Neuronal stem cell (in vitro differentiated cells): ENCODE results near the gene PTGS1.

Source experiments
- DNase-seq: peaks from one replicate; pipeline ENCODE4 v3.0.0-alpha.2; 2013; ENCODE audit warnings: low spot score
- H2AFZ ChIP-seq: one replicate; pipeline ENCODE4 v1.6.1; 2013; ENCODE audit warnings: mild to moderate bottlenecking, low read length, inconsistent platforms
- H2AK5ac ChIP-seq: 2 replicates; pipeline ENCODE4 v1.6.1; 2013; ENCODE audit warnings: low read depth, mild to moderate bottlenecking, inconsistent platforms, low read length, moderate library complexity, mixed read lengths
- H2BK120ac ChIP-seq: 2 replicates; pipeline ENCODE4 v1.6.1; 2013; ENCODE audit warnings: low read depth, mild to moderate bottlenecking, inconsistent platforms, low read length, moderate library complexity, mixed read lengths
- H2BK12ac ChIP-seq: one replicate; pipeline ENCODE4 v1.6.1; 2013; ENCODE audit warnings: low read length, inconsistent platforms
- H2BK15ac ChIP-seq: 2 replicates; pipeline ENCODE4 v1.6.1; 2013; ENCODE audit warnings: mild to moderate bottlenecking, low read length, inconsistent platforms, mixed read lengths
- H2BK5ac ChIP-seq: one replicate; pipeline ENCODE4 v1.6.1; 2013; ENCODE audit warnings: inconsistent platforms, mild to moderate bottlenecking, low read length, moderate library complexity
- H3K14ac ChIP-seq: one replicate; pipeline ENCODE4 v1.6.1; 2013; ENCODE audit warnings: low read length, inconsistent platforms
- H3K18ac ChIP-seq: 2 replicates; pipeline ENCODE4 v1.6.1; 2013; ENCODE audit warnings: low read length, inconsistent platforms
- H3K23ac ChIP-seq: 2 replicates; pipeline ENCODE4 v1.6.1; 2013; ENCODE audit warnings: low read depth, mild to moderate bottlenecking, mixed read lengths, low read length, inconsistent platforms; ENCODE audit not compliant: poor library complexity
- H3K27ac ChIP-seq: replicated peaks from 3 replicates; pipeline ENCODE4 v1.5.1; 2013; ENCODE audit warnings: low read length, inconsistent platforms
- H3K27me3 ChIP-seq, 3 experiments: 2 replicates each; pipeline ENCODE4 v1.6.1; 2013; ENCODE audit warnings: low read length in 3 of 3, mild to moderate bottlenecking in 2 of 3, inconsistent platforms in 1 of 3, low read depth in 1 of 3, mixed read lengths in 1 of 3, moderate library complexity in 1 of 3; ENCODE audit not compliant: control insufficient read depth in 3 of 3, insufficient read depth in 3 of 3
- H3K36me3 ChIP-seq, 2 donors: replicated peaks in 1 of 2; 2 replicates each; pipeline ENCODE4 v1.6.1; 2013; ENCODE audit warnings: low read length in 2 of 2; ENCODE audit not compliant: control insufficient read depth in 2 of 2, insufficient read depth in 2 of 2
- H3K4ac ChIP-seq: 2 replicates; pipeline ENCODE4 v1.6.1; 2013; ENCODE audit warnings: inconsistent platforms, mild to moderate bottlenecking, low read length, moderate library complexity
- H3K4me1 ChIP-seq, 2 donors: 1 replicate in 1 of 2; 2 replicates in 1 of 2; pipeline ENCODE4 v1.6.1; 2013; ENCODE audit warnings: low read length in 2 of 2, low read depth in 1 of 2; ENCODE audit not compliant: control insufficient read depth in 2 of 2, insufficient read depth in 1 of 2
- H3K4me2 ChIP-seq: one replicate; pipeline ENCODE4 v1.6.1; 2013; ENCODE audit warnings: mild to moderate bottlenecking, low read length, inconsistent platforms; ENCODE audit not compliant: insufficient read depth, poor library complexity, severe bottlenecking
- H3K4me3 ChIP-seq, 2 donors: 2 replicates each; pipeline ENCODE4 v1.5.1; 2013; ENCODE audit warnings: low read length in 2 of 2, mild to moderate bottlenecking in 2 of 2, inconsistent platforms in 1 of 2, moderate library complexity in 1 of 2
- H3K79me1 ChIP-seq: one replicate; pipeline ENCODE4 v1.6.1; 2013; ENCODE audit warnings: low read depth, mild to moderate bottlenecking, inconsistent platforms, low read length, moderate library complexity
- H3K9ac ChIP-seq: one replicate; pipeline ENCODE4 v1.6.1; 2013; ENCODE audit warnings: mild to moderate bottlenecking, low read depth, low read length, inconsistent platforms; ENCODE audit not compliant: poor library complexity
- H3K9me3 ChIP-seq, 2 donors: replicated peaks in 1 of 2; 2 replicates each; pipeline versions ENCODE3 to v1.6.1; 2013; ENCODE audit warnings: low read length in 2 of 2, mild to moderate bottlenecking in 2 of 2, inconsistent platforms in 1 of 2, low read depth in 1 of 2, mixed read lengths in 1 of 2, moderate library complexity in 1 of 2; ENCODE audit not compliant: control insufficient read depth in 2 of 2, insufficient read depth in 1 of 2
- H4K8ac ChIP-seq: one replicate; pipeline ENCODE4 v1.6.1; 2013; ENCODE audit warnings: low read depth, mild to moderate bottlenecking, inconsistent platforms, low read length, moderate library complexity
- H4K91ac ChIP-seq: one replicate; pipeline ENCODE4 v1.6.1; 2013; ENCODE audit warnings: low read length, low read depth, mild to moderate bottlenecking, inconsistent platforms; ENCODE audit not compliant: poor library complexity
- WGBS, 2 donors: extraction: QIAGEN DNeasy Blood & Tissue Kit; methylation state at CpG; one replicate each; pipeline ENCODE4 v1.1.7; 2013; ENCODE audit warnings: missing lambda C conversion rate in 2 of 2, mixed read lengths in 1 of 2; ENCODE audit not compliant: insufficient read length in 2 of 2, insufficient replicate concordance in 1 of 2; ENCODE audit errors: extremely low coverage in 2 of 2; 5-methylcytosine and 5-hydroxymethylcytosine counted together

PTGS1 gene

GRCh38 chr9:122348791-122349190 lies 22.0 kb upstream of the PTGS1 start:
- no peak for DNase-seq
- Histone ChIP-seq H3K23ac (no peak overlapping the region), H3K4me3 (no peak overlapping the region), H3K4me1 (peaks cover 5 to 15% of the 10 kb centered on the region in 2 donors), H3K4me2 (no peak overlapping the region), H3K27me3 (peaks cover 2 to 46% (median 14%) of the 10 kb centered on the region in 3 experiments), H2AFZ (peak overlapping the region; percentile 71), H3K79me1 (no peaks in the 10 kb centered on the region), H3K9me3 (peaks cover 0 to 1% of the 10 kb centered on the region in 2 donors), H3K4ac (no peak overlapping the region), H2BK15ac (no peak overlapping the region), H3K14ac (no peak overlapping the region), H3K18ac (no peak overlapping the region), H4K91ac (no peak overlapping the region), H2AK5ac (no peak overlapping the region), H3K27ac (no peak overlapping the region), H3K36me3 (no peaks in the 10 kb centered on the region), H2BK5ac (no peak overlapping the region), H2BK120ac (no peak overlapping the region), H3K9ac (no peak overlapping the region), H2BK12ac (no peak overlapping the region), H4K8ac (no peak overlapping the region)
- WGBS, 2 donors, result no CpG with 5 or more reads among the region's 2 CpGs

GRCh38 chr9:122349201-122349600 lies 21.6 kb upstream of the PTGS1 start:
- WGBS, 2 donors, result no CpG with 5 or more reads among the region's 4 CpGs
- Histone ChIP-seq H3K27me3 (peaks cover 2 to 43% (median 14%) of the 10 kb centered on the region in 3 experiments), H3K4me3 (no peak overlapping the region), H3K4me1 (peaks cover 5 to 15% of the 10 kb centered on the region in 2 donors), H3K18ac (no peak overlapping the region), H3K36me3 (no peaks in the 10 kb centered on the region), H3K4me2 (no peak overlapping the region), H2BK15ac (no peak overlapping the region), H2BK12ac (no peak overlapping the region), H3K4ac (no peak overlapping the region), H2AK5ac (peak overlapping the region; percentile 28), H3K9me3 (peaks cover 0 to 1% of the 10 kb centered on the region in 2 donors), H4K8ac (no peak overlapping the region), H3K9ac (no peak overlapping the region), H3K79me1 (no peaks in the 10 kb centered on the region), H3K27ac (no peak overlapping the region), H3K23ac (no peak overlapping the region), H4K91ac (no peak overlapping the region), H2BK120ac (no peak overlapping the region), H3K14ac (no peak overlapping the region), H2AFZ (no peak overlapping the region), H2BK5ac (no peak overlapping the region)
- DNase-seq, result no peak

- Histone ChIP-seq H3K4me3 (no peak overlapping the region), H2AFZ (no peak overlapping the region), H2BK5ac (no peak overlapping the region), H4K91ac (no peak overlapping the region), H2BK12ac (no peak overlapping the region), H3K9ac (no peak overlapping the region), H2BK15ac (no peak overlapping the region), H3K4ac (no peak overlapping the region), H3K4me1 (peaks cover 5 to 15% of the 10 kb centered on the region in 2 donors), H3K79me1 (no peaks in the 10 kb centered on the region), H3K27ac (no peak overlapping the region), H3K36me3 (no peaks in the 10 kb centered on the region), H3K14ac (no peak overlapping the region), H2BK120ac (no peak overlapping the region), H2AK5ac (no peak overlapping the region), H3K4me2 (no peak overlapping the region), H3K27me3 (peaks cover 2 to 38% (median 14%) of the 10 kb centered on the region in 3 experiments), H3K9me3 (peaks cover 0 to 1% of the 10 kb centered on the region in 2 donors), H4K8ac (no peak overlapping the region), H3K18ac (no peak overlapping the region), H3K23ac (no peak overlapping the region)
- peak; percentile 72 for DNase-seq
- no CpG with 5 or more reads among the region's 11 CpGs for WGBS, 2 donors
Measured at GRCh38 chr9:122350577-122351355, 20.1 kb upstream of the PTGS1 start.

GRCh38 chr9:122354536-122355199 lies 16.2 kb upstream of the PTGS1 start:
- no CpG with 5 or more reads among the region's 8 CpGs for WGBS, 2 donors
- no peak for DNase-seq

More at GRCh38 chr9:122354536-122355199, 16.2 kb upstream of the PTGS1 start:
- H2BK120ac ChIP-seq, result no peak overlapping the region
- no peak overlapping the region for H3K4me2 ChIP-seq
- no peak overlapping the region for H3K23ac ChIP-seq
- peak overlapping the region; percentile 89 for H2AK5ac ChIP-seq
- H2BK15ac ChIP-seq, result no peak overlapping the region
- no peak overlapping the region for H4K8ac ChIP-seq
- H3K4ac ChIP-seq, result no peak overlapping the region
- H2BK5ac ChIP-seq, result no peak overlapping the region
- H3K9ac ChIP-seq, result peak overlapping the region; percentile 50
- no peaks in the 10 kb centered on the region for H3K9me3 ChIP-seq
- peaks cover 0 to 6% (median 4%) of the 10 kb centered on the region in 3 experiments for H3K27me3 ChIP-seq
- H2AFZ ChIP-seq, result no peak overlapping the region
- no peaks in the 10 kb centered on the region for H3K79me1 ChIP-seq
- H2BK12ac ChIP-seq, result no peak overlapping the region
- no peaks in the 10 kb centered on the region for H3K4me1 ChIP-seq
- H3K4me3 ChIP-seq, result no peak overlapping the region
- H3K18ac ChIP-seq, result no peak overlapping the region
- no peak overlapping the region for H4K91ac ChIP-seq
- no peak overlapping the region for H3K14ac ChIP-seq
- no peaks in the 10 kb centered on the region for H3K36me3 ChIP-seq
- H3K27ac ChIP-seq, result no peak overlapping the region
